GM23248 (cell line): ENCODE results near the gene ACTN2.

Experiments used
- EZH2 ChIP-seq: fragments of 200-600 bp; sonication (generic); IDR thresholded peaks from 2 replicates; pipeline ENCODE4 v1.6.1; 2018; ENCODE audit warnings: antibody characterized with exemption, mild to moderate bottlenecking; ENCODE audit not compliant: insufficient read depth, poor library complexity, severe bottlenecking
- EZH2phosphoT487 ChIP-seq: fragments of 200-600 bp; sonication (generic); IDR thresholded peaks from 2 replicates; pipeline ENCODE4 v1.6.1; 2018; ENCODE audit warnings: antibody characterized with exemption, moderate library complexity, mild to moderate bottlenecking, low read depth; ENCODE audit not compliant: insufficient read depth

GRCh38 chr1:236808564-236809130 is 122.3 kb downstream of the ACTN2 start:
- TF ChIP-seq EZH2phosphoT487 (no peak), EZH2 (no peak)
